Calu3 (cell line): ENCODE measurements around the gene ZNF511. TPM values are rescaled to one million over a fixed set of nuclear protein-coding genes. Genes with fewer than 3 reads are reported as not detected.

ENCODE experiments used
- BruUV-seq: library from RNA; stranded (reverse); fragments of 400-500 nt; replicated peaks from 2 replicates; lab custom pipeline; 2021; lab: Mats Ljungman, UMichigan
- CTCF ChIA-PET: fragments of 300-600 bp; sonication (Branson Sonifier 250); formaldehyde crosslinking; loops from one replicate; lab custom pipeline; 2022; ENCODE audit warnings: antibody characterized with exemption; lab: Charles Lee
- DNase-seq: peaks from one replicate; pipeline ENCODE4 v3.0.0; 2022
- H3K27ac Mint-ChIP-seq: one replicate; pipeline ENCODE4 v1.8.0; 2022; ENCODE audit warnings: mixed read lengths; ENCODE audit not compliant: unreplicated experiment
- H3K27me3 Mint-ChIP-seq: one replicate; pipeline ENCODE4 v1.8.0; 2022; ENCODE audit warnings: mixed read lengths; ENCODE audit not compliant: unreplicated experiment
- H3K36me3 Mint-ChIP-seq: one replicate; pipeline ENCODE4 v1.8.0; 2022; ENCODE audit warnings: mild to moderate bottlenecking, moderate library complexity, mixed read lengths; ENCODE audit not compliant: insufficient read depth, unreplicated experiment
- H3K4me1 Mint-ChIP-seq: one replicate; pipeline ENCODE4 v1.8.0; 2022; ENCODE audit warnings: mild to moderate bottlenecking, low read depth, mixed read lengths; ENCODE audit not compliant: unreplicated experiment
- H3K4me3 Mint-ChIP-seq: one replicate; pipeline ENCODE4 v1.8.0; 2022; ENCODE audit warnings: mild to moderate bottlenecking, low read depth, moderate library complexity, mixed read lengths; ENCODE audit not compliant: unreplicated experiment
- H3K9me3 Mint-ChIP-seq: one replicate; pipeline ENCODE4 v1.8.0; 2022; ENCODE audit warnings: low read depth, mixed read lengths; ENCODE audit not compliant: unreplicated experiment
- intact Hi-C: fragments of 100-400 bp; cut with micrococcal nuclease; formaldehyde crosslinking; loops from one replicate; pipeline ENCODE4 v1.10.0; 2022; ENCODE audit not compliant: unreplicated experiment
- total RNA-seq: library from RNA; stranded (reverse); gene quantifications from 2 replicates; pipeline ENCODE4 v1.2.3, GENCODE V29; 2022
- TF ChIP-seq, protein P1 (sequence below): fragments of 200-600 bp; IDR thresholded peaks from one replicate; pipeline ENCODE4 v1.8.0; 2022; ENCODE audit warnings: antibody characterized with exemption; ENCODE audit not compliant: unreplicated experiment

Gene ZNF511
- total RNA-seq, 1 experiment from 2014 or later, result 24.0 TPM

DNA sequence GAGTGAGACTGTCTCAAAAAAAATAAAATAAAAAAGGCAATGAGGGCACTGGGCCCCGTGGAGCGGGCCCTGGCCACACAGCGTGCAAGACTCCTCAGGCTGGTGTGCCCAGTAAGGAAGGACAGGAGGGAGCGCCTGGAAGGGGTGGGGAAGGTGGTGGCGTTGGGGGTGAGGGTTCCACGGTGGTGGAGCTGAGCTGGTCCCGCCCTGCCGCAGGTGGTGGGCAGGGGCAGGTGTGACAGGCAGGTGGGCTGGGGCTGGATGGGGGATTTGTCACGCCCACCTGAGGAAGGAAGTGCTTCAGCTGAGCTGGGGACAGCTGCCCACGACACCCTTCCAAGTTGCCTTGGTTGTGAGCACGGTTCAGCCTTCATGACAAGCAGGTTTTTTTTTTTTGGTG lies 37.7 kb downstream of the ZNF511 start:
- CTCF ChIA-PET, result no interaction called here
- no peak overlapping the region for H3K27ac Mint-ChIP-seq
- TF ChIP-seq, protein P1, sequence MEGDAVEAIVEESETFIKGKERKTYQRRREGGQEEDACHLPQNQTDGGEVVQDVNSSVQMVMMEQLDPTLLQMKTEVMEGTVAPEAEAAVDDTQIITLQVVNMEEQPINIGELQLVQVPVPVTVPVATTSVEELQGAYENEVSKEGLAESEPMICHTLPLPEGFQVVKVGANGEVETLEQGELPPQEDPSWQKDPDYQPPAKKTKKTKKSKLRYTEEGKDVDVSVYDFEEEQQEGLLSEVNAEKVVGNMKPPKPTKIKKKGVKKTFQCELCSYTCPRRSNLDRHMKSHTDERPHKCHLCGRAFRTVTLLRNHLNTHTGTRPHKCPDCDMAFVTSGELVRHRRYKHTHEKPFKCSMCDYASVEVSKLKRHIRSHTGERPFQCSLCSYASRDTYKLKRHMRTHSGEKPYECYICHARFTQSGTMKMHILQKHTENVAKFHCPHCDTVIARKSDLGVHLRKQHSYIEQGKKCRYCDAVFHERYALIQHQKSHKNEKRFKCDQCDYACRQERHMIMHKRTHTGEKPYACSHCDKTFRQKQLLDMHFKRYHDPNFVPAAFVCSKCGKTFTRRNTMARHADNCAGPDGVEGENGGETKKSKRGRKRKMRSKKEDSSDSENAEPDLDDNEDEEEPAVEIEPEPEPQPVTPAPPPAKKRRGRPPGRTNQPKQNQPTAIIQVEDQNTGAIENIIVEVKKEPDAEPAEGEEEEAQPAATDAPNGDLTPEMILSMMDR, result no peak
- BruUV-seq, result no TSS peak
- intact Hi-C loops, result no loop called here
- H3K36me3 Mint-ChIP-seq, result peaks cover 5% of the 10 kb centered on the region
- H3K9me3 Mint-ChIP-seq, result no peaks in the 10 kb centered on the region
- no peaks in the 10 kb centered on the region for H3K4me1 Mint-ChIP-seq
- DNase-seq, result no peak
- no peaks in the 10 kb centered on the region for H3K27me3 Mint-ChIP-seq
- H3K4me3 Mint-ChIP-seq, result no peak overlapping the region

DNA sequence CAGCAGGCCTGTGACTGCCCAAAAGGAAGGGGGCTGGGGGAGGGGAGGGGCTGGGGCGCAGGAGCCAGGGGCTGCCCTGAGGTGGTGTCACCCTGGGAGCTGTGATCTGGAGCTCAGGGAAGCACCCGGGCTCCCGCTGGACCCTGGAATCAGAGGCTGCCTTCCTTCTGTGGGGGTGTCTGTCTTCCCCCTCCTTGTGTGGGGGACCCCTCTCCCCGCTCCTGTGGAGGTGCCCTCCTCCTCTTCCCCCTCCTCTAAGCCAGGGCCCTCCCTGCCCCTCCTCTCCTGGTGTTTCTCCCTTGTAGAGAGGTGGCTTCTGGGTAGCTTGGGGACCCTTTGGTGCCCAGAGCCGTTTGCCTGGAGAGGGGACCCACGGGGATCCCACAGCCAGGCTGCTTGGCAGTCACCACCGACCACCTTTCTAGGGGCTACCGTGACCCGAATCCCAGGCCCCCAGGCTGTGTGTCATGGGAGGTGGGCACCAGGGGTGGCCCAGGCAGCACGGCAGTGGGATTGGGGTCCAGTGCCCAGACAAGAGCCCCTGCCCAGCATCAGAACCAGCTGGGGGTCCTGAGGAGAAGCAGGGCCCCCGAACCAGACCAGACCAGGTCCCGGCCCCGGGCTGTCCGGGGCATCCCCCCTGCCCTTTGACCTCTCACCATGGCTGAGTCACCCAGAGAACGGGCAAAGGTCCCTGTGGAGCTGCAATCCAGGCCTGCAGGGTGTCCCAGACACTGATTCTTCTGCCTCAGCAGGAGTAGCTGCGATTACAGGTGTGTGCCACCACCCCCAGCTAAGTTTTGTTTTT lies 39.2 kb downstream of the ZNF511 start:
- Mint-ChIP-seq H3K4me1 (no peaks in the 10 kb centered on the region), H3K36me3 (peaks cover 5% of the 10 kb centered on the region), H3K27me3 (no peaks in the 10 kb centered on the region), H3K4me3 (no peak overlapping the region), H3K9me3 (no peaks in the 10 kb centered on the region), H3K27ac (no peak overlapping the region)
- intact Hi-C loops, result no loop called here
- CTCF ChIA-PET, result no interaction called here
- no TSS peak for BruUV-seq
- DNase-seq, result no peak
- TF ChIP-seq, protein P1, result no peak

DNA sequence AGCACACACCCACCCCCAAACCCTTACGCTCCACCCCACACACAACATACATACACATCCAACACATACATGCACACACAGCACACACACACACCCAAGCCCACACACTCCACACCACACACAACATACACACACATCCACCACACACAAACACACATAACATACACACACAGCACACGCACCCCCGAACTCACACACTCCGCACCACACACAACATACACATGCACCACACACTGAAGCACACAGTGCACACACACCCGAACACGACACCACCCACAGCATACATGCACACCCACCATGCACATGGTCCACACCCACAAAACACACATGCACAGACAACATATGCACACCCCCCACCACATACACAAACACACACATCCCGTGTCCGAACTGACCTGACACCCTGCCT lies 40.5 kb downstream of the ZNF511 start:
- Mint-ChIP-seq H3K4me1 (no peaks in the 10 kb centered on the region), H3K36me3 (peaks cover 5% of the 10 kb centered on the region), H3K4me3 (no peak overlapping the region), H3K27me3 (no peaks in the 10 kb centered on the region), H3K27ac (peak overlapping the region; percentile 18), H3K9me3 (no peaks in the 10 kb centered on the region)
- DNase-seq, result no peak
- intact Hi-C loops, result no loop called here
- CTCF ChIA-PET, result no interaction called here
- TF ChIP-seq, protein P1, result no peak
- BruUV-seq, result no TSS peak

DNA sequence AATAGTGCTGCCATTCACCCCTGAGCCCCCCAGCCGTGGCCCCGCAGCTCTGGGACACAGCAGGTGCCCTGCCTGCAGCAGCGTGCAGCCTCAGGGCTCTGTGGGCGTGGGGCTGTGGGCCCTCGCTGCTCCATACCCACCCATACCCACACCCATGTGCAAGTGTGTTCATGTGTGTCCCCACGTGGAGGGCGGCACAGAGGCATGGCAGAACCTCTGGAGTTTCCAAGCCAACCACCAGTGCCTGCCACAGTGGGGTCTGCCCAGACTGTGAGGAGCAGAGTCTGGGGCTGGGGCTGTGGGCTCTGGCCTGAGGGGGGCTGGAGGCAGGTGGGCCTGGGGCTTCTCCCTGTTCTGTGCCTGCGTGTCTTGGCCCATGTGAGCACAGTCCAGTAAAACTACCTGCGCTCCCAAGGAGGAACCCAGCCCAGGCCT lies 40.9 kb downstream of the ZNF511 start:
- CTCF ChIA-PET, result no interaction called here
- no TSS peak for BruUV-seq
- Mint-ChIP-seq H3K4me3 (no peak overlapping the region), H3K4me1 (no peaks in the 10 kb centered on the region), H3K27me3 (no peaks in the 10 kb centered on the region), H3K36me3 (peaks cover 5% of the 10 kb centered on the region), H3K27ac (peak overlapping the region; percentile 18), H3K9me3 (no peaks in the 10 kb centered on the region)
- intact Hi-C loops, result no loop called here
- DNase-seq, result no peak
- TF ChIP-seq, protein P1, result no peak
